Stimulated activated CD8-positive, alpha-beta memory T cell treated with anti-CD3 and anti-CD28 coated beads, Interleukin-15, amount 100 ng/mL, for 1 hour (primary cell): Measurements from ENCODE around the gene NOS1.

Experiments used
- DNase-seq: peaks from one replicate; pipeline ENCODE4 v3.0.0-alpha.2; 2020; ENCODE audit warnings: low read depth

The NOS1 gene

DNA sequence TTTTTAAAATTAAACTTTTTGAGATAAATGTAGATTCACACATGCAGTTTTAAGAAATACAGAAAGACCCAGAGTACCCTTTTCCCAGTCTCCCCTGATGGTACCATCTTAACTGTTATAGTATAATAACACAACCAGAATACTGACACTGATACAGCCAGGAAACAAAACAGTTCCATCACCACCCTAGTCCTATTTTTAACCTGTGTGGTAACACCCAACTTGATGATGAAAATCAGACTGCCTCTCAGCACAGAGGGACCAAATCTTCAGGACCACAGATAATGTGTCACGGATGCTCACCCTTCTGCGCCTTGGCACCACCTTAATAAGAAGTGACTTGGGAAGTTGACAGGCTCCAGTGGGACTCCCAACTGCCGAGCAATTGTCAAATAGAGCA, 189.3 kb downstream of the NOS1 start:
- no peak for DNase-seq

DNA sequence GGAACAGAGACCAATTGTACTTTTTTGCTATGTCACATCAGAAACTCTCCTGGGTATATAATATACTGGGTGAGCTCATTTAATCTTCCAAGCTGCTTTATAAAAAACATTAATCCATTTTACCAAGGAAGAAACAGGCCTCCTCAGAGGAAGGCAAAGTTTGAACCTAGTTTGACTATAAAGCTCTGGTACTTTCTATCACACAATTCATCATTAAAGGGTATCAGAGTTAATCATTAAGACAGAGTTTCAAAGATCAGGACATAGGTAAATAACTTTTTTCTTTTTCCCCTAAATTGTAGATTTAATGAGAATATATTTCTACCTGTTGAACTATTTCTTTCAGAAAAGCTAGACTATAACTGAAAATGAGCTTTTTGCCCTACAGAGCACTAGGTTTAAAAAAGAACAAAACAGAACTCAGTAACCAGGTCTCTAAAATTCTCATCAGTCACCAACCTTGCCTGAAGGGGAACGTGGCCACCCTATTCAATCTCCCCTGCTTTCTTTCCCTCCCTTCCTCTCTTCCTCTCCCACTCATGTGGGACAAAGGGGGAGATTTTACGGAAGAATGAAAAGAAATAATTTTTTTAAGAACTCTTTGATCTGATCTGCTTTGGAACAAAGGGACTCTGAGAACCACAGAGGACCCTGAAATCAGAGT, 189.8 kb downstream of the NOS1 start:
- DNase-seq, result no peak

DNA sequence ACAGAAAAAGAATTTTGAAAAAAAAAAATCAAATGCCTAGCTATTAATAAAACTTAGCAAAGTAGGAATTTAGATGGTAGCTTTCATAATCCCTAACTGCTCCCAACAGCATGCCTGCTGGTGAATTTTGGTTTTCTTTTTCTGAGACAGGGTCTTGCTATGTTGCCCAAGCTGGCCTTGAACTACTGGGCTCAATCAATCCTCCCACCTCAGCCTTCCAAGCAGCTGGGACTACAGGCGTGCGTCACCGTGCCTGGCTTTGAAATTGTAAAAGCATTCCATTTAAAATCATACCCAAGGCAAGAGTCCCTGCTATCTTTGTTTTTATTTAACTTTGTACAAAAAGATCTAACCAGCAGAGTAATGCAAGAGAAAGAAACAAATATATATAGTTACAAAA, 191.9 kb downstream of the NOS1 start:
- no peak for DNase-seq

DNA sequence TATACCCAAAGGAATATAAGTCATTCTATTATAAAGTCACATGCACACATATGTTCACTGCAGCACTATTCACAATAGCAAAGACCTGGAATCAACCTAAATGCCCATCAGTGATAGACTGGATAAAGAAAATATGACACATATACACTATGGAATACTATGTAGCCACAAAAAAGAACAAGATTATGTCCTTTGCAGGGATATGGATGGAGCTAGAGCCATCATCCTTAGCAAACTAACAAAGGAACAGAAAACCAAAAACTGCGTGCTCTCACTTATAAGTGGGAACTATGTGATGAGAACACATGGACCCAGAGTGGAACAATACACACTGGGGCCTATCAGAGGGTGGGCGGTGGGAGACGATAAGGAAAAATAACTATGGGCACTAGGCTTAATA, 192.4 kb downstream of the NOS1 start:
- no peak for DNase-seq

DNA sequence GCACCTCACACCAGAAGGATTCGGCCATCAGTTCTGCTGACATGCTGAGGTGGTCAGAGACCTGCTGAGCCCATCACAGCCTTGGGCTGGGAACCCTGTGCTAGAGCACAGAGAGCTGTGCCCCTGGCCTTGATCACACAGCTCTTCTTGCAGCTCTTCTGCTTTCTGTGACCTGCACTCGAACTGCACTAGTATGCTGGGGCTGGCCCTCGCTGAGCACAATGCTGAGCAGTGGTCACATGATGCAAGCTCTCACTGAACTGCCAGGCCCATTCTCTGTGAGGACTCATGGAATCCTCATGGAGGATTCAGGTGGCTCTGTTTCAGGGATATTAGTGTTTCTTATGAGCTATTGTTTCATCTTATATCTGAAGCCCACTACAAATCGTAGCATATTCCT, 193.7 kb downstream of the NOS1 start:
- no peak for DNase-seq

DNA sequence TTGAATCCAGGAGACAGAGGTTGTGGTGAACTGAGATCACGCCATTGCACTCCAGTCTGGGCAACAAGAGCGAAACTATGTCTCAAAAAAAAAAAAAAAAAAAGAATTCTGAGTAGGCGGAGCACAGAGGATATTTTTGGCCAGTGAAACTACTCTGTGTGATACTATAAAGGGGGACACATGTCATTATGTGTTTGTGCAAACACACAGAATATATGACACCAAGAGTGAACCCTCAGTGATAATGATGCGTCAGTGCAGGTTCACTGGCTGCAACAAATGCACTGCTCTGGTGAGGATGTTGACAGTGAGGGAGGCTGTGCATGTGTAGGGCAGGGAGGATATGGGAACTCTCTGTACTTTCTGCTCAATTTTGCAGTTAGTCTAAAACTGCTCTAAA, 195.3 kb downstream of the NOS1 start:
- no peak for DNase-seq

DNA sequence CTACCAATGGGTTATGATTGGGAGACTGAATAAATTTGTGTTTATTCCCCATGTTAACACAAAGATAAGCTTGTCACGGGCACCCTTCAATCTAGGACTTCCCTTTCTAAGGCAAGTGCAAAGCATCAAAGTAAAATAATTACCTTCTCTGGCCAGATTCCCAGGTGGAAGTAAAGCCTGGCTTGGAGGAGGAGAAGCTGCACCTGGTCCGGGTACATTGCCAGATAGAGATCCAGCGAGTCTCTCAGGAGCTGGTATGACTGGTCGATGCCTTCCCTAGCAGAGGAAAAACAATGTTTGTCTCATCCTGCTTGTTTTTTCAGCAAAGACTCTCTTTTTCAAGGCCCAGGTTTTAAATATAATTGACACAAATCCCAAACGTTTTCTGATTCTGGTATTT, 196.1 kb downstream of the NOS1 start:
- no peak for DNase-seq

DNA sequence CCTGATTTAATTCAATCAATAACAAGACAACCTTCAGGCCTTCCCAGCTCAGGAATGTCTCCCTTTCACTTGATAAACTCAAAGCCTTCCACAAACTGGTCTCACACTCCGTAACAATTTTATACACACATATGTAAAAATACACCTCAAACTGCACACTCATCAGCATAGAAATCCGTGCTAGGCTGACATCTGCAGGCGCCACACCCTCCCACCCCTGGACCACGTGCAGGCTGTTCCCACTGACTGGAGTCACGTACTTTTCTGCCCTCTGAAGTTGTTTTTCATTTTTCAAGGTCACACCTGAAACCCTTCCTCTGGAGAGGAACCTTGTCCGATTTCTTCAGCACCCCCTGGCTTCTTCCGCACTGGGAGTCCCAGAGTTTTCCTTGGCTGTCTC, 198.8 kb downstream of the NOS1 start:
- no peak for DNase-seq

DNA sequence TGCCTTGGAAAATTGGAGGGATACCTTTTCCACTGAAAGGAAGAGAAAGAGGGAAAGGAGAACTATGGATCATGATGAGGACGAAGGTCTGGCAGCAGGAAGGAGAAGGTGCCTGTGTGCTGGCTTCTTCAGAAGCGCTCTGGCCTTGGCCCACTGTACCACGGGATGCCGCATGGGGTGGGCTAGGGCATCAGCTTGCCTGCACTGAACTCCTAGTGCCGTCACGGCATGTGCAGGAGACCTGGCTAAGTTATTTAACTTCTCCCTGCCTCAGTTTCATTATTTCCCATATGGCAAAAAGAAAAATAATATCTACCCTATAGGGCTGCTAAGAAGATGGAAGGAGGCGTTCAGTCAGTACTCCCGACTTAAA, 199.3 kb downstream of the NOS1 start:
- no peak for DNase-seq

DNA sequence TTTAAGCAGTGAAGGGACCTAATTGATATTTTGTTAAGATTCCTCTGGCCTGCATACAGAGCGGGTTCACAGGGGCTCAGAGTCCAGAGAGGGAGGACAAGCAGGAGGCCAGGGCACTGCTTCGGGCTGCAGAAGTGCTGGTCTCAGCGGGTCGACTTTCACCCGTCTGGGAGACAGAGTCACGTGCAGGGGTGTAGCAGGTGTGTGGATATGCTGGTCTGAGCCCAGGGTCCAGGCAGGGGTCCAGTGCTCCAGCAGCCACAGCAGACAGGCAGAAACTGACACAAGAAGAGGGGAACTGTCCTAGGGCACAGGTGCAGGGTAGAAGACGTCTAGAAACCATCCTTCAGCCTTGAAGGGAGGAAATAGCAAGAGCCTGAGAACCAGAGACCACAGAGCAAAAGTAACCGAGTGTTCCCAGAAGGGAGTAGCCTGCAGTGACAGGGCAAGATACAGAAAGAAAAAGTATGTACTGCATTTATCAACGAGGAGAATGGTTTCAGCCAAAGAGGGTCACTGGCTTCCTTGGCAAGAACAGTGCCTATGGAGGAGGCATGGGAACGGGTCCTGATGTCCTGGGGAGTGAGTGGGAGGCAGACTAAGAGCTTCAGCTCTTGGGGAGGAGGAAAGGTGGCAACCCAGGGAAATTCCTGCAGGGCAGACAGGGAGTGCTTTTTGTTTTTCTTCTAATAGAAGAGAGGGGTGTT, 199.8 kb downstream of the NOS1 start:
- DNase-seq, result no peak

DNA sequence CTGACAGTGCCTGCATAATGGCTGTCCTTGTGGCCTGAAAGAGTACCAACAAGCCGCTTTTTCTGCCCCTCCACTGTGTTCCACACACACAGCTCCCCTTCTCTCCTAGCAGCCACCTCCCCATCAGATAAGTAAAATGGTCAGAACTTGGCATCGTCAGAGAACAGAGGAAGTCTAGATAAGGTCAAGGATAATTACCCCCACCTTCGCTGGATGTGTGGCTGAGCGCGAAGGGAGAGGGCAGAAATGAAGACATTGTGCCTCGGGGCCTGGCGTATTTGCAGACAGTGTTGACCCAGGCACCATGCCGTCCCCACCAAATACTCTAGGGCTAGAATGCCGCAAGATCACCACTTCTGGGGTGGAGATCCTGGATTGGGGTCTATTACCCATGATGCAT, 201.8 kb downstream of the NOS1 start:
- no peak for DNase-seq

DNA sequence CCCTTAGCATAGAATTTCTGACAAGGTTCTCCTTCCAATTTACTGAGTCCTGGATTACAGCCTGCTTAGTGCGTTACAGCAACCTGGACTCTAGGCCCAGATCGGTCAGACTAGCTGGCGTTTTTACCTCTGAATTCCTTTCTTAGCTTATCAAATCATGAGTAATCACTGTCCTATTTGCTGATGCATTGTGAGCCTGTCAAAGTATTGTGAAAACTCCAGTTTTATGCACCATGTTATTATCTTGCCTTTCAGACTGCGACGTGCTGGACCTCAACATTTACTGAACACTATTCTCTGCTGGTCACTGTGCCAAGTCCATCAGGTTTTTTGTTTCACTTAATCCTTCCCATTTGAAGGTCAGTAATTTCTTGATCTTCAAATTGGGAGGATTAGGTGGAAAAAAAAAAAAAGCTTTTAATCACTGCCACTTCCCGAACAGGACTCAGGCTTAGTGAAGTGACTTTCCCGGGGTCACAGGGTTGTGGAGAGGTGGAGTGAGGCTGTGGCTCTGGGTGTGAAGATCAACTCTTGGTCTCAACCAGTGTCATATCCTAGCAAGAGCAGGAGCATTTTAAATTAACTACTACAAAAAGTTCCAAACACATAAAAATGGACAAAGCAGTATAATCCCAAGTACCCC, 202.4 kb downstream of the NOS1 start:
- no peak for DNase-seq
